AG10803 (cell line): Measurements from ENCODE around the gene NHSL2.

Source experiments
- DNase-seq: peaks from one replicate; pipeline ENCODE4 v3.0.0; 2010; ENCODE audit warnings: low read depth
- H3K4me3 ChIP-seq: 2 replicates; pipeline ENCODE4 v1.5.1; 2011; ENCODE audit warnings: mild to moderate bottlenecking, low read length, control low read depth
- TF ChIP-seq, protein P1 (sequence below): conservative IDR thresholded peaks from 2 replicates; pipeline ENCODE4 v1.5.1; 2011; ENCODE audit warnings: mild to moderate bottlenecking, low read length, control low read depth, inconsistent platforms

NHSL2 gene

DNA sequence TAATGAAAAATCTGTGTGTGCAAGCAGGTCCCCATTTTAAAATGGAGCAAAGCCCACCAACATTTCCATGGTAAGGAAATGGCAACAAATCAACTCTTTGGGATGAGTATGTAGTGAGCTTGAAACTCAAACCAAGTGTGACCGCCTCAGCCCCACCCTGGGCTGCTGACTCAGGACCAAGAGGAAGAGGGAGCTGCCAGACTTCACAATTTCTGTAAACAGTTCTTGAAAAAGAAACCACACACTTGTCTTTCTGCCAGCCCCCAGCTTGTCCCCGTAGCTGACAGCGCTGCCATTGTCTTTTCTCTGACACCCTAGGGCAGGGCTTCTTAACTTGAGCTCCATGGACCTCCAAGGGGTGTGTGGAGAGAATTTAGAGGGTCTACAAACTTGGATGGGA, 210.7 kb downstream of the NHSL2 start:
- DNase-seq = peak; percentile 80
- no peak overlapping the region for H3K4me3 ChIP-seq
- TF ChIP-seq, protein P1, sequence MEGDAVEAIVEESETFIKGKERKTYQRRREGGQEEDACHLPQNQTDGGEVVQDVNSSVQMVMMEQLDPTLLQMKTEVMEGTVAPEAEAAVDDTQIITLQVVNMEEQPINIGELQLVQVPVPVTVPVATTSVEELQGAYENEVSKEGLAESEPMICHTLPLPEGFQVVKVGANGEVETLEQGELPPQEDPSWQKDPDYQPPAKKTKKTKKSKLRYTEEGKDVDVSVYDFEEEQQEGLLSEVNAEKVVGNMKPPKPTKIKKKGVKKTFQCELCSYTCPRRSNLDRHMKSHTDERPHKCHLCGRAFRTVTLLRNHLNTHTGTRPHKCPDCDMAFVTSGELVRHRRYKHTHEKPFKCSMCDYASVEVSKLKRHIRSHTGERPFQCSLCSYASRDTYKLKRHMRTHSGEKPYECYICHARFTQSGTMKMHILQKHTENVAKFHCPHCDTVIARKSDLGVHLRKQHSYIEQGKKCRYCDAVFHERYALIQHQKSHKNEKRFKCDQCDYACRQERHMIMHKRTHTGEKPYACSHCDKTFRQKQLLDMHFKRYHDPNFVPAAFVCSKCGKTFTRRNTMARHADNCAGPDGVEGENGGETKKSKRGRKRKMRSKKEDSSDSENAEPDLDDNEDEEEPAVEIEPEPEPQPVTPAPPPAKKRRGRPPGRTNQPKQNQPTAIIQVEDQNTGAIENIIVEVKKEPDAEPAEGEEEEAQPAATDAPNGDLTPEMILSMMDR = no peak

DNA sequence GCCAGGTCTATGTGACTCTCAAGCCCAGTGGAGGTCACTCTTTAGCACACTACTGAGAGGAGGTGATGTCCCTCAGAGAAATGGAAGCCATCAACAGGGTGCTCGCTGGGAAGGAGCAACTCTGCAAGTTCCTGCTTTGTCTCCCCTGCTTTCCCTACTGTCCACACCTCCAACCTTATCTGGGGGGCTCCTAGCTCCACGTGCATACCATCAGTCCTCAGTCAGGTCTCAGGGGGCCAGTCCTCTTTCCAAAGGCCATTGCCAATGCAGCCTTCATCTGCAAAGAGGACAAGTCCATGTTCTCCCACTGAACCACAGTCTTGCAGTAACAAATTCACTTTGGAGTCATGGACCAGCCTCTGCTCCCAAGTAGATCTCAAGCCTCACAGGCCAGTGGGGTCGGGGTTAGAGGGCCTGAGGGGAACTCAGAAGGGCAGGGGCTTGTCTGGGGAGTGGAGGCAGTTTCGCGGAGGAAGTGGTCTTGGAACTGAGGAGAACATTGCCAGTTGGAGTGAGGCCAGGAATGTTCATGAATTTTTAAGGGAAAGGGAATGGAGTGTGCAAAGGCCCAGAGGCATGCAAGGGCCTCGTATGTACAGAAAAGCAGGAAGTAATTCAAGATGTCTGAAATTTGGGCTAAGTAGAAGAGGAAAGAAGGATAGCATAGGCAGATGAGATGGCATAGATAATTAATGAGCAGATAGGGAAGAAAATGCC, 212.1 kb downstream of the NHSL2 start:
- TF ChIP-seq, protein P1 = no peak
- no peak for DNase-seq
- no peak overlapping the region for H3K4me3 ChIP-seq

DNA sequence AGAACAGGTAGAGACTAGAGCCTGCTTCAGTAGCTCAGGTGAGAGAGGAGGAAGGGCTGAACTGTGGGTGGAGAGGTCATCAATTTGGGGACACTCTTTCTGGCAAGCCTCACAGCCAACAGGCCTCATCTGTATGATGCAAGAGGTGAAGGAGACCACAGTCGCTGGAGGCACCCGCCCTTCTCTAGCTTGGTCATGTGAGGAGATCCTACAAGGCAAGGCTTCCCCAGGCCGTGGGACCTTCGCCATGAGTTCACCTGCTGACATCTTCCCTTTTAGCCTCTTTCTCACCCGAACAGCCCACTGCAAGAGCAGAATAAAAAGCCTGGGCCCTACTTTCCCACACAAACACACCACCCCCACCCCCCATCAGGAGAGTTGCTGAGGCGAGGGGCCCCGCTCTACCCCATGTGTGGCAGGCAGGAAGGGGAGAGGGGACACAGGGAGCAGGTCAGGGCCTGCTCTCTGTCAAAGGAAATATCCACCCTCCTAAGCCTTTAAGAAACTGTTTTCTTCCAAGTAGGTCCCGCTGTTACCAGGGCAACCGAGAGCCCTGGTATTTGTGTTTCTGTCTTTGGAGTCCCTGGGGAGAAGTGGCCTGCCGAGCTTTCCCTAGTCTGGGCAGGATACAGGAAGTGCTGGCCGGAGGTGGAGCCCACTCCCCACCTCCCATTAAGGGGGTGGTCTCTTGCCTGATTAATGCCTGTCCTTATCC, 213.0 kb downstream of the NHSL2 start:
- peak; percentile 66 for DNase-seq
- H3K4me3 ChIP-seq = no peak overlapping the region
- TF ChIP-seq, protein P1 = no peak

DNA sequence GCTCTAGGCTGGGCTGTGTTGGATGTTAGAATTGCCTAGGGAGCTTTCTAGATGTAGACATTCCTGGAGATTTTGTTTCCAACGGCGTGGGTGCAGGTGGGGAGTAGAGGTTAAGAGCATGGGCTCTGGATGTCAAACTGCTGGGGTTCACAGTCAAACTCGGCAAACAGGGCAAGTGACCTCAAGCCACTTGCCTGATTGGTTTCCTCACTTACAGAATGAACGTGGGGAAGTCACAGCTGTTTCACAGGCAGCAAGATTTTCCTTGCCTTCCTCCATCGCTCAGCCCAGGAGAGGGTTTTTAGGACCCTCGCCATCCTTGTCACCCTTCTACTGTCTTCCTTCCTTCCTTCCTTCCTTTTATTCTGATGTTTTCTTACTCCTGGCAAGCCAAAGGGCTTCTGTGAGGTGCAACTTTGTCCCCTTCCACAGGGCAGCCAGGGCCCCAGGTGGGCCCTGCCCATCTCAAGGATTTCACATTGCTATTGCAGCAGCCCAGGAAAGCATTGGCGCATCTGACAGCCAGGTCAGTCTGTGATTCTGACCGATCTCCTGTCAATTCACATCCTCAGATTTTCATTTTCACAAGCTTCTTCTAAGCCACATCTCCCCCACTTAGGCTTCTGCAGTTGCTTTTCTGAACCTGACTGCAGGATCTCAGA, 214.0 kb downstream of the NHSL2 start:
- H3K4me3 ChIP-seq = no peak overlapping the region
- DNase-seq = no peak
- TF ChIP-seq, protein P1 = no peak

DNA sequence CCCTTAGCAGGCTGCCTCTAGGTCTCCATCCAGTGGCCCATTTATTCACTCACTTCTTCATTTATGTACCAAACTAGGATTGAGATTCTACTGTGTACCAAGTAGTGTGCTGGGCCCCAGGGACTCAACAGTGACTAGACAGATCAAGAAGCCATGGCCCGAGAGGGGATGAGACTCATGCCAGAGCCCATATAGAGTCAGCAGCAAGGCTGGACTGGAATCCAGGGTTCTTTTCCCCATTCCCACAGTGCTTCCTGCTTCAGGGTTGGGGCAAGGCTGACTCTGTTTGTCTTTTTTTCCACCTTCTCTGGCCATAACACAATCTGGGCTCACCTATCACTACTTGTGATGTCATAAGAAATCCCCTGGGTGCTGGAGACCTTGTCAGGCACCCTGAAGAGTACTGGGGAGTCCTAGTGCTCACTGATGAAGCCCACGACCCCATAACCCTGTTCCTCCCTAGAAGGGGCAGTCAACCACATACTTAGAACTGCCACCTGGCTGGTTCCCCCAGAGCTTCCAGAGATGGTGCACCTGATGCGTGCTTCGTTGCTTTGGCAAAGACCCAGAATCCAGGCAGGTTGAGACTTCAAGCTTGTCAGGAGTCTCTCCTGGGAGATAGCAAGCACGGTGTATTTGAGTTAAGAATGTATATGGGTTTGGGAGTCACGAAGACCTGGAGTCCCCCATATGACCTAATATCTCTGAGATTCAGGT, 214.8 kb downstream of the NHSL2 start:
- DNase-seq = no peak
- no peak overlapping the region for H3K4me3 ChIP-seq
- TF ChIP-seq, protein P1 = no peak; the same call in 1 of the 2 replicates

DNA sequence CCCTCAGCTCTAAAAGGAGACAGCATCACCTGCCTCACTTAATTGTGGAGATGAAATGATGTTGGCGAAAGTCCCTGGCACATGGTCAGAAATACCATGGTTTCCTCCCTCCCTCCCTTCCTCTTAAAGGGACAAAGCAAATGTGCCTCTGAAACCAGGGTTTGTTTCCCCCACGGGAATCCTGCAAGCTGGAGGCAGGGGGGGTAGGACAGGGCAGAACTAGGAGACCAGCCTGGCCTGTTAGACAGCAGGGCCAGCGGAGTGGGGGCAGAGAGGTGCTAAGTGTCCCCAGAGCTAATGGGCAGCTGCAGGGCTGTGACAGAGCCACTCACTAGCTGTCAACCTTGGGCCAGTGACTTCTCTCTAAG, 215.4 kb downstream of the NHSL2 start:
- TF ChIP-seq, protein P1 = no peak
- no peak overlapping the region for H3K4me3 ChIP-seq
- no peak for DNase-seq
